Caco-2 (cell line): ENCODE measurements around the gene NELFA. TPM values are rescaled to one million over a fixed set of nuclear protein-coding genes. Genes with fewer than 3 reads are reported as not detected.

Experiments
- BruUV-seq: library from RNA; stranded (reverse); fragments of 400-500 nt; replicated peaks from 2 replicates; lab custom pipeline; 2021; lab: Mats Ljungman, UMichigan
- CTCF ChIA-PET: fragments of 300-600 bp; sonication (Branson Sonifier 250); formaldehyde crosslinking; loops from one replicate; lab custom pipeline; 2022; ENCODE audit warnings: antibody characterized with exemption; lab: Charles Lee
- POLR2A ChIA-PET: fragments of 300-600 bp; sonication (Branson Sonifier 250); formaldehyde crosslinking; loops from one replicate; lab custom pipeline; 2022; ENCODE audit warnings: antibody characterized with exemption; lab: Charles Lee
- DNase-seq, 2 experiments: peaks; one replicate each; pipeline versions ENCODE4 v3.0.0 to v3.0.0-alpha.2; 2020 to 2022
- H3K27me3 ChIP-seq: replicated peaks from 2 replicates; pipeline ENCODE4 v1.6.0; 2011; ENCODE audit warnings: low read length; ENCODE audit not compliant: control insufficient read depth, insufficient read depth
- H3K36me3 ChIP-seq: 2 replicates; pipeline ENCODE4 v1.5.1; 2011; ENCODE audit warnings: low read length; ENCODE audit not compliant: control insufficient read depth, insufficient read depth
- H3K4me1 ChIP-seq: fragments of 250-450 bp; sonication (Bioruptor Pico); 2 replicates; pipeline ENCODE4 v1.5.1; 2020; ENCODE audit warnings: mild to moderate bottlenecking
- H3K4me3 ChIP-seq: 2 replicates; pipeline ENCODE4 v1.5.1; 2011; ENCODE audit warnings: low read depth, mild to moderate bottlenecking, control low read depth, low read length
- H3K9me3 ChIP-seq: fragments of 250-450 bp; sonication (Bioruptor Pico); 2 replicates; pipeline ENCODE4 v1.5.1; 2020; ENCODE audit warnings: mild to moderate bottlenecking, moderate library complexity
- H3K27ac Mint-ChIP-seq: one replicate; pipeline ENCODE4 v1.8.0; 2022; ENCODE audit warnings: mixed read lengths; ENCODE audit not compliant: unreplicated experiment
- H3K27me3 Mint-ChIP-seq: one replicate; pipeline ENCODE4 v1.8.0; 2022; ENCODE audit warnings: mixed read lengths; ENCODE audit not compliant: insufficient read depth, unreplicated experiment
- H3K36me3 Mint-ChIP-seq: one replicate; pipeline ENCODE4 v1.8.0; 2022; ENCODE audit warnings: mild to moderate bottlenecking, mixed read lengths; ENCODE audit not compliant: insufficient read depth, unreplicated experiment
- H3K4me1 Mint-ChIP-seq: one replicate; pipeline ENCODE4 v1.8.0; 2022; ENCODE audit warnings: low read depth, mixed read lengths; ENCODE audit not compliant: unreplicated experiment
- H3K4me3 Mint-ChIP-seq: one replicate; pipeline ENCODE4 v1.8.0; 2022; ENCODE audit warnings: mild to moderate bottlenecking, moderate library complexity, mixed read lengths; ENCODE audit not compliant: unreplicated experiment
- H3K9me3 Mint-ChIP-seq: one replicate; pipeline ENCODE4 v1.8.0; 2022; ENCODE audit warnings: mixed read lengths; ENCODE audit not compliant: unreplicated experiment
- CTCF ChIP-seq, 2 experiments: fragments of 200-600 bp in 1 of 2; IDR thresholded peaks; 1 replicate in 1 of 2; 2 replicates in 1 of 2; pipeline versions ENCODE4 v1.5.1 to v1.8.0; 2011 to 2022; ENCODE audit warnings: antibody characterized with exemption in 1 of 2, control low read depth in 1 of 2, inconsistent platforms in 1 of 2, low read depth in 1 of 2, low read length in 1 of 2, mild to moderate bottlenecking in 1 of 2, moderate library complexity in 1 of 2; ENCODE audit not compliant: insufficient read depth in 1 of 2, severe bottlenecking in 1 of 2, unreplicated experiment in 1 of 2
- intact Hi-C: fragments of 100-400 bp; cut with micrococcal nuclease; formaldehyde crosslinking; loops from one replicate; pipeline ENCODE4 v1.10.0; 2022; ENCODE audit not compliant: unreplicated experiment
- total RNA-seq: library from RNA; stranded (reverse); gene quantifications from 2 replicates; pipeline ENCODE4 v1.2.3, GENCODE V29; 2022

Gene NELFA
- total RNA-seq, 1 experiment from 2014 or later = 53.0 TPM

GRCh38 chr4:1993169-1993516 lies 15.6 kb downstream of the NELFA start:
- H3K9me3 ChIP-seq = peaks cover 7% of the 10 kb centered on the region
- Mint-ChIP-seq H3K9me3 (no peaks in the 10 kb centered on the region), H3K36me3 (peaks cover 51% of the 10 kb centered on the region), H3K4me1 (peaks cover 7% of the 10 kb centered on the region), H3K27ac (no peak overlapping the region), H3K4me3 (no peak overlapping the region), H3K27me3 (no peaks in the 10 kb centered on the region)
- CTCF ChIA-PET = no interaction called here
- intact Hi-C loops = no loop called here
- DNase-seq = no peak
- no TSS peak for BruUV-seq
- POLR2A ChIA-PET = no interaction called here
- H3K36me3 ChIP-seq = no peaks in the 10 kb centered on the region
- no peaks in the 10 kb centered on the region for H3K27me3 ChIP-seq
- peaks cover 11% of the 10 kb centered on the region; the same call in 1 of the 2 replicates for H3K4me1 ChIP-seq
- H3K4me3 ChIP-seq = no peak overlapping the region
- TF ChIP-seq CTCF (IDR thresholded peaks at IDR 0.05; ENCODE audit: insufficient read depth in 1 of 2, low read depth in 1 of 2, low read length in 1 of 2, severe bottlenecking in 1 of 2, unreplicated experiment in 1 of 2) = no peak

- Mint-ChIP-seq H3K27ac (no peak overlapping the region), H3K9me3 (no peaks in the 10 kb centered on the region), H3K36me3 (peaks cover 53% of the 10 kb centered on the region), H3K27me3 (no peaks in the 10 kb centered on the region), H3K4me3 (no peak overlapping the region), H3K4me1 (peaks cover 1% of the 10 kb centered on the region)
- Histone ChIP-seq H3K36me3 (no peaks in the 10 kb centered on the region), H3K27me3 (no peaks in the 10 kb centered on the region), H3K4me1 (0 out of 2 replicates have a peak, but pooled peaks cover 6% of the 10 kb centered on the region), H3K4me3 (no peak overlapping the region), H3K9me3 (peaks cover 7% of the 10 kb centered on the region)
- no peak for TF ChIP-seq CTCF (IDR thresholded peaks at IDR 0.05; ENCODE audit: insufficient read depth in 1 of 2, low read depth in 1 of 2, low read length in 1 of 2, severe bottlenecking in 1 of 2, unreplicated experiment in 1 of 2)
- DNase-seq = no peak
- POLR2A ChIA-PET = no interaction called here
- no TSS peak for BruUV-seq
- CTCF ChIA-PET = no interaction called here
- intact Hi-C loops = no loop called here
Observed at GRCh38 chr4:1992468-1993168, 16.2 kb downstream of the NELFA start.

- TF ChIP-seq CTCF (IDR thresholded peaks at IDR 0.05; ENCODE audit: insufficient read depth in 1 of 2, low read depth in 1 of 2, low read length in 1 of 2, severe bottlenecking in 1 of 2, unreplicated experiment in 1 of 2) = no peak
- ChIA-PET CTCF (no interaction called here), POLR2A (no interaction called here)
- DNase-seq = no peak
- Histone ChIP-seq H3K4me1 (no peaks in the 10 kb centered on the region), H3K36me3 (peaks cover 1% of the 10 kb centered on the region; the same call in 1 of the 2 replicates), H3K4me3 (no peak overlapping the region), H3K27me3 (no peaks in the 10 kb centered on the region), H3K9me3 (no peaks in the 10 kb centered on the region)
- no TSS peak for BruUV-seq
- Mint-ChIP-seq H3K27me3 (no peaks in the 10 kb centered on the region), H3K9me3 (no peaks in the 10 kb centered on the region), H3K27ac (no peak overlapping the region), H3K4me3 (no peak overlapping the region), H3K36me3 (peaks cover 60% of the 10 kb centered on the region), H3K4me1 (no peaks in the 10 kb centered on the region)
- intact Hi-C loops = no loop called here
Observed at GRCh38 chr4:1991596-1992434, 17.0 kb downstream of the NELFA start.
